C4-2B (cell line): ENCODE measurements around the gene FBLN7.

ENCODE experiments used
- CTCF ChIP-seq: fragments of 450-650 bp; conservative IDR thresholded peaks from 2 replicates; pipeline ENCODE4 v1.5.1; 2017; ENCODE audit warnings: mild to moderate bottlenecking
- ZFX ChIP-seq: fragments of 450-650 bp; IDR thresholded peaks from 2 replicates; pipeline ENCODE4 v1.6.1; 2017

GRCh38 chr2:112157472-112157871, 19.3 kb downstream of the FBLN7 start:
- TF ChIP-seq ZFX (no peak), CTCF (no peak)
